ENCODE results near the gene RPEL1. TPM values are rescaled to one million over a fixed set of nuclear protein-coding genes. Genes with fewer than 3 reads are reported as not detected.
"Not testable (repeated sequence)": the region's sequence is repeated elsewhere in the genome, so short reads cannot be mapped to it uniquely, and the experiment has no call there.

RPEL1 gene
- total RNA-seq, 4 donors from 2014 or later: 0.26 to 0.35 TPM; not detected in 2

- Histone ChIP-seq H3K27me3 (no peaks in the 10 kb centered on the region), H3K4me3 (no peak overlapping the region), H3K36me3 (no peaks in the 10 kb centered on the region), H3K4me1 (no peaks in the 10 kb centered on the region), H3K27ac (no peak overlapping the region), H3K9me3 (no peaks in the 10 kb centered on the region)
- TF ChIP-seq CTCF (IDR thresholded peaks at IDR 0.05): no peak
- TF ChIP-seq POLR2A (IDR thresholded peaks at IDR 0.05): no peak
- DNase-seq: no peak
- intact Hi-C loops (cut with DNase I; ENCODE audit: low total_unique reads): no loop called here
These were observed 30.1 kb upstream of the RPEL1 start for GRCh38 chr10:103215601-103216000.

- DNase-seq, H3K36me3 ChIP-seq: not testable (repeated sequence)
These were observed 29.3 kb upstream of the RPEL1 start for GRCh38 chr10:103216362-103216761.

GRCh38 chr10:103224133-103224532 is 21.6 kb upstream of the RPEL1 start:
- Histone ChIP-seq H3K4me1 (no peaks in the 10 kb centered on the region), H3K27me3 (no peaks in the 10 kb centered on the region), H3K27ac (no peak overlapping the region), H3K9me3 (peaks cover 0 to 20% of the 10 kb centered on the region in 2 donors), H3K4me3 (no peak overlapping the region), H3K36me3 (no peaks in the 10 kb centered on the region)
- TF ChIP-seq POLR2A (IDR thresholded peaks at IDR 0.05): no peak
- TF ChIP-seq CTCF (IDR thresholded peaks at IDR 0.05): no peak
- DNase-seq: no peak
- intact Hi-C loops (cut with DNase I; ENCODE audit: low total_unique reads): no loop called here

More at GRCh38 chr10:103216362-103216761, 29.3 kb upstream of the RPEL1 start:
- H3K27ac ChIP-seq; H3K4me3 ChIP-seq; H3K4me1 ChIP-seq; H3K9me3 ChIP-seq; intact Hi-C loops (cut with DNase I; ENCODE audit: low total_unique reads); H3K27me3 ChIP-seq: not testable (repeated sequence)

- DNase-seq; H3K27ac ChIP-seq; H3K36me3 ChIP-seq; intact Hi-C loops (cut with DNase I; ENCODE audit: low total_unique reads); H3K4me3 ChIP-seq; H3K27me3 ChIP-seq; H3K4me1 ChIP-seq: not testable (repeated sequence)
- peaks cover 0 to 20% of the 10 kb centered on the region in 2 donors for H3K9me3 ChIP-seq
These were observed 21.0 kb upstream of the RPEL1 start for GRCh38 chr10:103224721-103225120.

GRCh38 chr10:103225939-103226338 is 19.7 kb upstream of the RPEL1 start:
- TF ChIP-seq CTCF (IDR thresholded peaks at IDR 0.05) (no peak), POLR2A (IDR thresholded peaks at IDR 0.05) (no peak)
- intact Hi-C loops (cut with DNase I; ENCODE audit: low total_unique reads): no loop called here
- H3K9me3 ChIP-seq: peaks cover 0 to 20% of the 10 kb centered on the region in 2 donors
- DNase-seq: no peak
- H3K27me3 ChIP-seq: no peaks in the 10 kb centered on the region
- H3K36me3 ChIP-seq: no peaks in the 10 kb centered on the region
- H3K27ac ChIP-seq: no peak overlapping the region
- H3K4me1 ChIP-seq: no peaks in the 10 kb centered on the region
- no peak overlapping the region for H3K4me3 ChIP-seq

GRCh38 chr10:103227416-103227815 is 18.3 kb upstream of the RPEL1 start:
- intact Hi-C loops (cut with DNase I; ENCODE audit: low total_unique reads): no loop called here
- TF ChIP-seq POLR2A (IDR thresholded peaks at IDR 0.05): no peak
- TF ChIP-seq CTCF (IDR thresholded peaks at IDR 0.05): no peak
- Histone ChIP-seq H3K4me3 (no peak overlapping the region), H3K4me1 (no peaks in the 10 kb centered on the region), H3K36me3 (no peaks in the 10 kb centered on the region), H3K9me3 (peaks cover 0 to 20% of the 10 kb centered on the region in 2 donors), H3K27me3 (no peaks in the 10 kb centered on the region), H3K27ac (no peak overlapping the region)
- DNase-seq: no peak

Data from uterus (tissue), 4 donors.